CD4-positive, CD25-positive, alpha-beta regulatory T cell (primary cell): ENCODE results near the gene RPS10. TPM values are rescaled to one million over a fixed set of nuclear protein-coding genes. Genes with fewer than 3 reads are reported as not detected.

Source experiments
- ATAC-seq, 2 donors: fragments of 150-1000 bp; cut with Tn5 transposase; one replicate each; pipeline ENCODE4 v1.10.0; 2021; ENCODE audit warnings: low read depth in 2 of 2, moderate number of reproducible peaks in 2 of 2, moderate library complexity in 1 of 2
- DNase-seq, 3 donors: peaks; one replicate each; pipeline versions ENCODE4 v3.0.0 to v3.0.0-alpha.2; 2012 to 2022; ENCODE audit warnings: mixed read lengths in 1 of 3
- H3K27ac ChIP-seq: one replicate; pipeline ENCODE4 v1.7.0; 2013; ENCODE audit warnings: mild to moderate bottlenecking, low read length; ENCODE audit not compliant: insufficient read depth, poor library complexity, severe bottlenecking
- H3K27me3 ChIP-seq: one replicate; pipeline ENCODE4 v1.7.0; 2013; ENCODE audit warnings: low read length; ENCODE audit not compliant: control insufficient read depth, insufficient read depth
- H3K36me3 ChIP-seq: one replicate; pipeline ENCODE4 v1.7.0; 2013; ENCODE audit warnings: mild to moderate bottlenecking, low read length, moderate library complexity; ENCODE audit not compliant: control insufficient read depth, insufficient read depth
- H3K4me1 ChIP-seq: 2 replicates; pipeline ENCODE4 v1.7.0; 2013; ENCODE audit warnings: mild to moderate bottlenecking, low read length; ENCODE audit not compliant: insufficient read depth, control insufficient read depth, poor library complexity, severe bottlenecking
- H3K4me3 ChIP-seq: one replicate; pipeline ENCODE4 v1.7.0; 2013; ENCODE audit warnings: low read depth, mild to moderate bottlenecking, low read length, moderate library complexity
- H3K9me3 ChIP-seq, 2 experiments: 1 replicate in 1 of 2; 2 replicates in 1 of 2; pipeline ENCODE4 v1.7.0; 2013; ENCODE audit warnings: low read length in 2 of 2, mild to moderate bottlenecking in 1 of 2, moderate library complexity in 1 of 2; ENCODE audit not compliant: control insufficient read depth in 2 of 2
- H3K27ac Mint-ChIP-seq, 3 donors: one replicate each; pipeline ENCODE4 v1.8.0; 2020 to 2022; ENCODE audit warnings: mild to moderate bottlenecking in 3 of 3, mixed read lengths in 3 of 3, moderate library complexity in 2 of 3
- H3K27me3 Mint-ChIP-seq: one replicate; pipeline ENCODE4 v1.8.0; 2022; ENCODE audit warnings: mild to moderate bottlenecking, mixed read lengths
- H3K36me3 Mint-ChIP-seq: one replicate; pipeline ENCODE4 v1.8.0; 2020; ENCODE audit warnings: mixed read lengths
- H3K4me1 Mint-ChIP-seq, 4 donors: one replicate each; pipeline ENCODE4 v1.8.0; 2020 to 2022; ENCODE audit warnings: mixed read lengths in 4 of 4, mild to moderate bottlenecking in 1 of 4
- H3K4me3 Mint-ChIP-seq, 4 donors: one replicate each; pipeline ENCODE4 v1.8.0; 2020 to 2022; ENCODE audit warnings: mild to moderate bottlenecking in 4 of 4, mixed read lengths in 4 of 4, moderate library complexity in 3 of 4
- H3K9me3 Mint-ChIP-seq, 7 donors: one replicate each; pipeline ENCODE4 v1.8.0; 2020 to 2022; ENCODE audit warnings: mixed read lengths in 7 of 7, mild to moderate bottlenecking in 3 of 7, moderate library complexity in 2 of 7
- polyA plus RNA-seq, 4 donors: library from polyadenylated mRNA; unstranded; fragments of 300-500 nt; fragmentation: Illumina TruSeq; gene quantifications; one replicate each; pipeline ENCODE4 v1.2.3, GENCODE V29; 2021
- total RNA-seq: library from RNA; stranded (reverse); gene quantifications from one replicate; pipeline ENCODE4 v1.2.3, GENCODE V29; 2022

The RPS10 gene
- total and polyA plus RNA-seq, 5 donors from 2014 or later = 1,432 to 2,034 (median 1,546) TPM

GRCh38 chr6:34424200-34425131 lies 1.4 kb downstream of the RPS10 start:
- peak overlapping the region; percentile 94 for H3K4me3 ChIP-seq
- Mint-ChIP-seq H3K9me3 (no peaks in the 10 kb centered on the region), H3K27me3 (no peaks in the 10 kb centered on the region), H3K4me3 (peak overlapping the region; percentile 90 to 100 (median 98)), H3K4me1 (peaks cover 5 to 41% (median 27%) of the 10 kb centered on the region in 4 donors), H3K36me3 (peaks cover 17% of the 10 kb centered on the region), H3K27ac (peak overlapping the region; percentile 95 to 99 (median 97))
- no peak for DNase-seq
- no peak for ATAC-seq
- H3K36me3 ChIP-seq = peaks cover 51% of the 10 kb centered on the region
- H3K27me3 ChIP-seq = no peaks in the 10 kb centered on the region
- H3K9me3 ChIP-seq = no peaks in the 10 kb centered on the region
- H3K4me1 ChIP-seq = peaks cover 23% of the 10 kb centered on the region
- H3K27ac ChIP-seq = peak overlapping the region; percentile 85

- Mint-ChIP-seq H3K27ac (no peak overlapping the region), H3K4me1 (peaks cover 5 to 45% (median 30%) of the 10 kb centered on the region in 4 donors), H3K4me3 (peak overlapping the region; percentile 35 to 100 (median 72)), H3K9me3 (no peaks in the 10 kb centered on the region), H3K27me3 (no peaks in the 10 kb centered on the region), H3K36me3 (peaks cover 22% of the 10 kb centered on the region)
- Histone ChIP-seq H3K4me1 (peaks cover 23% of the 10 kb centered on the region), H3K27me3 (no peaks in the 10 kb centered on the region), H3K27ac (no peak overlapping the region), H3K4me3 (no peak overlapping the region), H3K9me3 (no peaks in the 10 kb centered on the region), H3K36me3 (peaks cover 63% of the 10 kb centered on the region)
- DNase-seq = no peak
- no peak for ATAC-seq
Measured at GRCh38 chr6:34423254-34423653, 2.6 kb downstream of the RPS10 start.

GRCh38 chr6:34418367-34418766 lies 7.5 kb downstream of the RPS10 start:
- Histone ChIP-seq H3K27ac (no peak overlapping the region), H3K4me1 (peaks cover 3% of the 10 kb centered on the region), H3K36me3 (peaks cover 72% of the 10 kb centered on the region), H3K9me3 (no peaks in the 10 kb centered on the region), H3K27me3 (no peaks in the 10 kb centered on the region), H3K4me3 (no peak overlapping the region)
- Mint-ChIP-seq H3K36me3 (peaks cover 29% of the 10 kb centered on the region), H3K4me3 (no peak overlapping the region), H3K27me3 (no peaks in the 10 kb centered on the region), H3K4me1 (peaks cover 0 to 30% (median 17%) of the 10 kb centered on the region in 4 donors), H3K27ac (no peak overlapping the region), H3K9me3 (no peaks in the 10 kb centered on the region)
- no peak for ATAC-seq
- DNase-seq = no peak

GRCh38 chr6:34416877-34417371 lies 8.9 kb downstream of the RPS10 start:
- H3K9me3 Mint-ChIP-seq = no peaks in the 10 kb centered on the region
- peaks cover 24% of the 10 kb centered on the region for H3K36me3 Mint-ChIP-seq
- no peak for ATAC-seq
- peaks cover 58% of the 10 kb centered on the region for H3K36me3 ChIP-seq
- H3K27me3 Mint-ChIP-seq = no peaks in the 10 kb centered on the region
- H3K9me3 ChIP-seq = no peaks in the 10 kb centered on the region
- no peak for DNase-seq
- no peak overlapping the region for H3K4me3 ChIP-seq
- no peak overlapping the region for H3K27ac Mint-ChIP-seq
- H3K27ac ChIP-seq = no peak overlapping the region
- no peaks in the 10 kb centered on the region for H3K27me3 ChIP-seq
- no peaks in the 10 kb centered on the region for H3K4me1 ChIP-seq
- peaks cover 0 to 23% (median 14%) of the 10 kb centered on the region in 4 donors for H3K4me1 Mint-ChIP-seq
- H3K4me3 Mint-ChIP-seq = no peak overlapping the region

- H3K36me3 Mint-ChIP-seq = peaks cover 20% of the 10 kb centered on the region
- no peaks in the 10 kb centered on the region for H3K27me3 ChIP-seq
- DNase-seq (peak; percentile 27 to 73 (median 57)), ATAC-seq (peak; percentile 61 to 63)
- no peaks in the 10 kb centered on the region for H3K4me1 ChIP-seq
- no peaks in the 10 kb centered on the region for H3K9me3 ChIP-seq
- H3K36me3 ChIP-seq = peaks cover 42% of the 10 kb centered on the region
- no peak overlapping the region for H3K27ac ChIP-seq
- no peak overlapping the region for H3K4me3 ChIP-seq
- H3K27ac Mint-ChIP-seq = peak overlapping the region in 2 of 3 donors; percentile 15 to 89
- H3K4me1 Mint-ChIP-seq = peaks cover 0 to 15% (median 8%) of the 10 kb centered on the region in 4 donors
- H3K9me3 Mint-ChIP-seq = no peaks in the 10 kb centered on the region
- no peak overlapping the region for H3K4me3 Mint-ChIP-seq
- H3K27me3 Mint-ChIP-seq = no peaks in the 10 kb centered on the region
Measured at GRCh38 chr6:34414999-34415858, 10.6 kb downstream of the RPS10 start.

- peak overlapping the region in 1 of 3 donors; percentile 36 for H3K27ac Mint-ChIP-seq
- Histone ChIP-seq H3K4me1 (no peaks in the 10 kb centered on the region), H3K27ac (no peak overlapping the region), H3K9me3 (no peaks in the 10 kb centered on the region), H3K4me3 (no peak overlapping the region), H3K36me3 (peaks cover 18% of the 10 kb centered on the region), H3K27me3 (no peaks in the 10 kb centered on the region)
- peaks cover 0 to 8% (median 3%) of the 10 kb centered on the region in 4 donors for H3K4me1 Mint-ChIP-seq
- no peaks in the 10 kb centered on the region for H3K9me3 Mint-ChIP-seq
- H3K4me3 Mint-ChIP-seq = no peak overlapping the region
- no peaks in the 10 kb centered on the region for H3K27me3 Mint-ChIP-seq
- ATAC-seq (no peak), DNase-seq (no peak)
- peaks cover 9% of the 10 kb centered on the region for H3K36me3 Mint-ChIP-seq
Measured at GRCh38 chr6:34412643-34413214, 13.1 kb downstream of the RPS10 start.

GRCh38 chr6:34412016-34412415 lies 13.9 kb downstream of the RPS10 start:
- ATAC-seq (no peak), DNase-seq (no peak)
- Mint-ChIP-seq H3K4me3 (no peak overlapping the region), H3K36me3 (peaks cover 4% of the 10 kb centered on the region), H3K27ac (peak overlapping the region in 2 of 3 donors; percentile 34 to 78), H3K9me3 (no peaks in the 10 kb centered on the region), H3K4me1 (peaks cover 0 to 8% (median 2%) of the 10 kb centered on the region in 4 donors), H3K27me3 (no peaks in the 10 kb centered on the region)
- Histone ChIP-seq H3K4me1 (no peaks in the 10 kb centered on the region), H3K4me3 (no peak overlapping the region), H3K36me3 (peaks cover 11% of the 10 kb centered on the region), H3K9me3 (no peaks in the 10 kb centered on the region), H3K27ac (no peak overlapping the region), H3K27me3 (no peaks in the 10 kb centered on the region)
